CD14-positive monocyte (primary cell): ENCODE measurements around the gene RBFOX1. TPM values are rescaled to one million over a fixed set of nuclear protein-coding genes. Genes with fewer than 3 reads are reported as not detected.
A peak's percentile ranks its signal among the peaks of the same experiment; 100 is the strongest.

ENCODE experiments used
- DNase-seq, 3 donors: peaks; one replicate each; pipeline ENCODE4 v3.0.0-alpha.2; 2011 to 2022
- H2AFZ ChIP-seq: 2 replicates; pipeline ENCODE4 v1.6.0; 2012; ENCODE audit warnings: mild to moderate bottlenecking, low read depth, low read length, inconsistent platforms; ENCODE audit not compliant: insufficient read depth, poor library complexity, severe bottlenecking
- H3K27ac ChIP-seq, 2 donors: 1 replicate in 1 of 2; 2 replicates in 1 of 2; pipeline ENCODE4 v1.5.1; 2012 to 2013; ENCODE audit warnings: low read length in 2 of 2, control low read depth in 1 of 2, inconsistent platforms in 1 of 2, low read depth in 1 of 2, mild to moderate bottlenecking in 1 of 2
- H3K27me3 ChIP-seq, 2 donors: one replicate each; pipeline versions ENCODE4 v1.6.0 to v1.6.1; 2011 to 2013; ENCODE audit warnings: low read length in 2 of 2; ENCODE audit not compliant: control insufficient read depth in 2 of 2, insufficient read depth in 2 of 2
- H3K36me3 ChIP-seq, 2 donors: replicated peaks in 1 of 2; 1 replicate in 1 of 2; 2 replicates in 1 of 2; pipeline versions ENCODE4 v1.5.1 to v1.6.1; 2012 to 2013; ENCODE audit warnings: low read length in 2 of 2, control low read depth in 1 of 2, inconsistent platforms in 1 of 2, mild to moderate bottlenecking in 1 of 2; ENCODE audit not compliant: insufficient read depth in 2 of 2, control insufficient read depth in 1 of 2
- H3K4me1 ChIP-seq, 2 donors: 1 replicate in 1 of 2; 2 replicates in 1 of 2; pipeline versions ENCODE4 v1.5.1 to v1.6.1; 2012 to 2013; ENCODE audit warnings: low read length in 2 of 2, control low read depth in 1 of 2, inconsistent platforms in 1 of 2, mild to moderate bottlenecking in 1 of 2, moderate library complexity in 1 of 2; ENCODE audit not compliant: insufficient read depth in 2 of 2, control insufficient read depth in 1 of 2
- H3K4me2 ChIP-seq: replicated peaks from 2 replicates; pipeline ENCODE3; 2012; ENCODE audit warnings: low read length, moderate library complexity, mild to moderate bottlenecking; ENCODE audit not compliant: poor library complexity, severe bottlenecking; ENCODE audit errors: extremely low read depth
- H3K4me3 ChIP-seq, 3 experiments: fragments of 200-600 bp in 1 of 3; sonication (generic) in 1 of 3; replicated peaks in 1 of 3; 1 replicate in 2 of 3; 2 replicates in 1 of 3; pipeline ENCODE4 v1.5.1; 2011 to 2013; ENCODE audit warnings: low read length in 3 of 3, mild to moderate bottlenecking in 3 of 3, control low read depth in 2 of 3, low read depth in 2 of 3, inconsistent platforms in 1 of 3, moderate library complexity in 1 of 3
- H3K79me2 ChIP-seq: 2 replicates; pipeline ENCODE4 v1.6.0; 2012; ENCODE audit warnings: mild to moderate bottlenecking, control low read depth, inconsistent platforms, low read length, moderate library complexity; ENCODE audit not compliant: insufficient read depth
- H3K9ac ChIP-seq: 2 replicates; pipeline ENCODE4 v1.6.0; 2017; ENCODE audit warnings: low read length, mild to moderate bottlenecking; ENCODE audit not compliant: insufficient read depth, poor library complexity, severe bottlenecking
- H3K9me3 ChIP-seq, 2 donors: replicated peaks in 1 of 2; 1 replicate in 1 of 2; 2 replicates in 1 of 2; pipeline versions ENCODE4 v1.5.1 to v1.6.1; 2012 to 2013; ENCODE audit warnings: low read length in 2 of 2, control low read depth in 1 of 2; ENCODE audit not compliant: control insufficient read depth in 1 of 2, insufficient read depth in 1 of 2
- H4K20me1 ChIP-seq: 2 replicates; pipeline ENCODE4 v1.6.0; 2012; ENCODE audit warnings: mild to moderate bottlenecking, low read length, control low read depth, moderate library complexity; ENCODE audit not compliant: insufficient read depth
- H3K27ac Mint-ChIP-seq, 7 donors: one replicate each; pipeline ENCODE4 v1.8.0; 2020; ENCODE audit warnings: mild to moderate bottlenecking in 7 of 7, mixed read lengths in 7 of 7, moderate library complexity in 6 of 7, inconsistent platforms in 2 of 7
- H3K27me3 Mint-ChIP-seq, 3 donors: one replicate each; pipeline ENCODE4 v1.8.0; 2021 to 2022; ENCODE audit warnings: low read depth in 3 of 3, mild to moderate bottlenecking in 3 of 3, mixed read lengths in 3 of 3, moderate library complexity in 3 of 3, inconsistent platforms in 1 of 3
- H3K36me3 Mint-ChIP-seq, 2 donors: one replicate each; pipeline ENCODE4 v1.8.0; 2020; ENCODE audit warnings: mixed read lengths in 2 of 2, inconsistent platforms in 1 of 2, mild to moderate bottlenecking in 1 of 2
- H3K4me1 Mint-ChIP-seq: one replicate; pipeline ENCODE4 v1.8.0; 2020; ENCODE audit warnings: mild to moderate bottlenecking, mixed read lengths
- H3K4me3 Mint-ChIP-seq, 2 donors: one replicate each; pipeline ENCODE4 v1.8.0; 2020; ENCODE audit warnings: mild to moderate bottlenecking in 2 of 2, mixed read lengths in 2 of 2, moderate library complexity in 1 of 2
- H3K9me3 Mint-ChIP-seq, 7 donors: one replicate each; pipeline ENCODE4 v1.8.0; 2020 to 2022; ENCODE audit warnings: mixed read lengths in 7 of 7, mild to moderate bottlenecking in 6 of 7, moderate library complexity in 6 of 7, inconsistent platforms in 2 of 7
- CTCF ChIP-seq: fragments of 200-600 bp; IDR thresholded peaks from one replicate; pipeline ENCODE4 v1.8.0; 2022; ENCODE audit warnings: antibody characterized with exemption, mild to moderate bottlenecking
- WGBS: methylation state at CpG from one replicate; pipeline ENCODE4 v1.1.5; 2013; ENCODE audit warnings: missing lambda C conversion rate; ENCODE audit not compliant: insufficient coverage; 5-methylcytosine and 5-hydroxymethylcytosine counted together
- intact Hi-C, 2 donors: fragments of 100-400 bp; cut with micrococcal nuclease; formaldehyde crosslinking; loops; one replicate each; pipeline versions ENCODE4 v1.15.0 to v1.15.1; 2023
- polyA plus RNA-seq, 3 donors: library from polyadenylated mRNA; depleted of rRNA in 1 of 3; unstranded in 2 of 3; stranded (reverse) in 1 of 3; fragments of 300-500 nt in 2 of 3; fragments of >200 nt in 1 of 3; fragmentation: Illumina TruSeq in 2 of 3; gene quantifications; 1 replicate in 2 of 3; 2 replicates in 1 of 3; pipeline ENCODE4 v1.2.3, GENCODE V29; 2012 to 2021

RBFOX1 gene
- polyA plus RNA-seq, 3 donors, result not detected

- H3K4me2 ChIP-seq, result no peak overlapping the region
- Mint-ChIP-seq H3K36me3 (no peaks in the 10 kb centered on the region), H3K9me3 (peaks cover 0 to 6% (median 1%) of the 10 kb centered on the region in 7 donors), H3K4me3 (no peak overlapping the region), H3K4me1 (no peaks in the 10 kb centered on the region), H3K27ac (no peak overlapping the region), H3K27me3 (peaks cover 0 to 3% (median 2%) of the 10 kb centered on the region in 3 donors)
- no peaks in the 10 kb centered on the region for H3K36me3 ChIP-seq
- intact Hi-C loops, result no loop called here
- no peaks in the 10 kb centered on the region for H3K27me3 ChIP-seq
- H2AFZ ChIP-seq, result no peak overlapping the region
- 96% methylated on average over 6 of the region's 6 CpGs for WGBS
- no peak overlapping the region for H3K27ac ChIP-seq
- no peak for DNase-seq
- H3K79me2 ChIP-seq, result no peaks in the 10 kb centered on the region
- H3K4me1 ChIP-seq, result no peaks in the 10 kb centered on the region
- H3K9ac ChIP-seq, result no peak overlapping the region
- no peaks in the 10 kb centered on the region for H4K20me1 ChIP-seq
- TF ChIP-seq CTCF, result no peak
- H3K4me3 ChIP-seq, result no peak overlapping the region
- peaks cover 5 to 7% of the 10 kb centered on the region in 2 donors for H3K9me3 ChIP-seq
Measured at GRCh38 chr16:7362231-7362630, 29.6 kb downstream of the RBFOX1 start.

- intact Hi-C loops, result no loop called here
- peaks cover 5 to 7% of the 10 kb centered on the region in 2 donors for H3K9me3 ChIP-seq
- H3K9me3 Mint-ChIP-seq, result peaks cover 0 to 6% (median 1%) of the 10 kb centered on the region in 7 donors
- no peaks in the 10 kb centered on the region for H3K79me2 ChIP-seq
- H3K4me3 Mint-ChIP-seq, result peak overlapping the region in 1 of 2 donors; percentile 4
- no peaks in the 10 kb centered on the region for H3K4me1 ChIP-seq
- H3K4me3 ChIP-seq, result no peak overlapping the region
- no peak overlapping the region for H3K4me2 ChIP-seq
- H2AFZ ChIP-seq, result no peak overlapping the region
- H3K27me3 ChIP-seq, result no peaks in the 10 kb centered on the region
- no peaks in the 10 kb centered on the region for H4K20me1 ChIP-seq
- H3K36me3 ChIP-seq, result no peaks in the 10 kb centered on the region
- DNase-seq, result no peak
- no peak overlapping the region for H3K27ac ChIP-seq
- H3K27ac Mint-ChIP-seq, result no peak overlapping the region
- H3K4me1 Mint-ChIP-seq, result no peaks in the 10 kb centered on the region
- H3K36me3 Mint-ChIP-seq, result no peaks in the 10 kb centered on the region
- WGBS, result 35% methylated on average over 14 of the region's 18 CpGs
- no peak overlapping the region for H3K9ac ChIP-seq
- no peaks in the 10 kb centered on the region for H3K27me3 Mint-ChIP-seq
- TF ChIP-seq CTCF, result no peak
Measured at GRCh38 chr16:7363422-7364417, 31.1 kb downstream of the RBFOX1 start.
